ENCODE measurements around the gene PCNX3.

DNA sequence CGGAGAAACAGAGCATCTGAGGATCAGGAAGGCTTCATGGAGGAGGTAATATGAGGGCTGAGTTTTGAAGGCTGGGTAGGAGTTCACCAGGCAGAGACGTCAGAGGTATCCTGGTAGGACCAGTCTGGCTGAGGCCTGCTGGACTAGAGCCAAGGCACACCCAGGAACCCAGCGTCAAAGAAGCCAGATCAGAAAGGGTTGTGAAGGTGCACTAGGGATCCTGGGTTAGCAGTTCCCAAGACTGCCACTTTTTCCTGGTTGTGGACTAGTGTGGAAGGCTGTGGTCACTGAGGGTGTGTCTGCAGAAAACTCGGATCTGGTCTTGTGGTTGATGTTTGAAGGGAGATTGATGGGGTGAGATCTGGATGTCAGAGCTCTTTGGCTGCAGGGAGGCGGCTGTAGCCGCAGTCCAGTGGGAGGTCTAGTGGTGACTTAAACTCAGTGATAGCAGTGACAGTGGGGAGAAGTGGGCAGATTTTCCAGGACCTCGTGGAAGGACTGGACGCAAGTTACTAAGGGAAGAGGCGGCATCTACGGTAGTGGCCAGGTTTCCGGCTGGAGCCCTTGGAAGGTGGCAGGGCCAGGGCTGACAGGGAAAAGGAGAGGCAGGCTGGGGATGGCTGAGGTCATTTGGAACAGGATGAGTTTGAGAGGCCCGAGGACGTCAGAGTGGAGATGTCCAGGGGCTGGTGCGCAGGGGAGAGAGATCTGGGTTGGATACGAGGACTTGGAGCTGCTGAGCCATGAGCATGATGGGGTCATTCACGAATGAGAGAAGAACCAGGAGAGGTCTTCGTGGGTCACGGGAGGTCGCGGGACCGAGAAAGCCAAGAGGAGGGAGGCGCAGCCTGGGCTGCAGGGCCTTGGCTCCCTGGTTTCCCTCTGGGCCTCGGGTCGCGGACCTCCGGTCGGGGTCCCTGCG, 36.3 kb downstream of the PCNX3 start:
- TF ChIP-seq GATA2 (IDR thresholded peaks at IDR 0.05; ENCODE audit: low read depth, low read length) (0 out of 2 replicates have a peak, but pooled peaks have one; percentile 3), GATA3 (IDR thresholded peaks at IDR 0.05; ENCODE audit: low read depth, low read length) (no peak)

Data from SH-SY5Y (cell line).